T-helper 2 cell treated with Interferon-gamma antibody and Interleukin-4, amounts not matched to agents 100 ng/mL and 5 ng/mL, for 36 hours (primary cell): ENCODE results near the gene TOM1. TPM values are rescaled to one million over a fixed set of nuclear protein-coding genes. Genes with fewer than 3 reads are reported as not detected.
"Not testable (repeated sequence)": the region's sequence is repeated elsewhere in the genome, so short reads cannot be mapped to it uniquely, and the experiment has no call there.

Experiments
- intact Hi-C: fragments of 100-400 bp; cut with micrococcal nuclease; formaldehyde crosslinking; loops from one replicate; pipeline ENCODE4 v1.15.1; 2023
- total RNA-seq: library from RNA; stranded (reverse); gene quantifications from 2 replicates; pipeline ENCODE4 v1.2.3, GENCODE V29; 2022

TOM1 gene
- total RNA-seq, 1 donor from 2014 or later, result 23.3 TPM

- intact Hi-C loops, result no loop called here
Observed at GRCh38 chr22:35344956-35345690, 45.4 kb downstream of the TOM1 start.

- intact Hi-C loops, result no loop called here
Observed at GRCh38 chr22:35345808-35346505, 46.3 kb downstream of the TOM1 start.

DNA sequence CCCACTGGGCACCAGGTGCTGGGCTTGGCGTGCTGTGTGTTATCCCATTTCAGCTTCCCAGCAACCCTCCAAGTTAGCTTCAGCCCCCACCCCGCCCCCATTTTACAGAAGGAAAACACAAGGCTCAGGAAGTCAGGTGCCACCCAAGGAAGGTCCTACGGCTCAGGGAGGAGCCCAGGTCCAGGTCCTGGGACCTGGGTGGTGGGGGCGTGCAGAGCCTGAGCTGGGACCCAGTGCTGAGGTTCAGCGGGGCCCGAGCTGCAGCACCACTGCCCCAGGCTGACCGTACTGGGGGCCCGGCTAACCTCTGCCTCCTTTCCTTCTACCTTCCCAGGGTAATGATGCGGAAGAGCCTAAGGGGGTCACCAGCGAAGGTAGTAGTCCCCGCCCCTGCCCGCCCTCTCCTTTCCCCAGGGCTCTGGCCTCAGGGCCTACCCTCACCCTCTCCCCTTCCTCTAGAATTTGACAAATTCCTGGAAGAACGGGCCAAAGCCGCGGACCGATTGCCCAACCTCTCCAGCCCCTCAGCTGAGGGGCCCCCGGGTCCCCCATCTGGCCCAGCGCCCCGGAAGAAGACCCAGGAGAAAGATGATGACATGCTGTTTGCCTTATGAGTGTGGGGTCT lies 47.0 kb downstream of the TOM1 start:
- intact Hi-C loops, result no loop called here

GRCh38 chr22:35347462-35347861 lies 47.8 kb downstream of the TOM1 start:
- intact Hi-C loops, result no loop called here

- intact Hi-C loops, result no loop called here
Observed at GRCh38 chr22:35348026-35348590, 48.4 kb downstream of the TOM1 start.

- intact Hi-C loops, result no loop called here
Observed at GRCh38 chr22:35348703-35349102, 49.0 kb downstream of the TOM1 start.

DNA sequence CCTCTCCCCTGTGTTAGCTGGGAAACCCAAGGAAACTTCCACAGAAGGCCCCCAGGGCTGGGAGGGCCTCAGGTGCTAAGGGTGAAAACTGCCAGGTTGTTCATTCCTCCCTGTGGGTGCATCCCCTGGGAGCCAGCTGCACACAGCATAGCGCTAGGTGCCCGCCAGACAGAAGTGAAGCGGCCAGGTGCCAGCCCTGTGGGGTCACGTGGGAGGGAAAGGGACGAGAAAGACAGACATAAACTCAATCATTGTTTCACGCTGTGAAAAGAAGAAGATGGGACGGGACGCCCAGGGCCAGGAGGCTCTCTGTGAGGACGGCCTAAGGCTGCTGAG lies 49.6 kb downstream of the TOM1 start:
- intact Hi-C loops, result no loop called here

GRCh38 chr22:35349704-35350538 lies 50.2 kb downstream of the TOM1 start:
- intact Hi-C loops, result loop anchor here (1.0 to 2.0 kb wide), 3 partner anchors 51 to 571 kb away; partner anchors contain the start of gene MCM5

- intact Hi-C loops, result loop anchor here (1.0 to 2.0 kb wide), 4 partner anchors 50 to 570 kb away; partner anchors contain the start of gene MCM5
Observed at GRCh38 chr22:35350539-35351503, 51.1 kb downstream of the TOM1 start.

GRCh38 chr22:35352214-35353111 lies 52.8 kb downstream of the TOM1 start:
- intact Hi-C loops, result no loop called here

GRCh38 chr22:35353318-35353717 lies 53.6 kb downstream of the TOM1 start:
- intact Hi-C loops, result no loop called here

- intact Hi-C loops, result no loop called here
Observed at GRCh38 chr22:35354068-35354467, 54.4 kb downstream of the TOM1 start.

- intact Hi-C loops, result no loop called here
Observed at GRCh38 chr22:35357883-35358621, 58.4 kb downstream of the TOM1 start.

DNA sequence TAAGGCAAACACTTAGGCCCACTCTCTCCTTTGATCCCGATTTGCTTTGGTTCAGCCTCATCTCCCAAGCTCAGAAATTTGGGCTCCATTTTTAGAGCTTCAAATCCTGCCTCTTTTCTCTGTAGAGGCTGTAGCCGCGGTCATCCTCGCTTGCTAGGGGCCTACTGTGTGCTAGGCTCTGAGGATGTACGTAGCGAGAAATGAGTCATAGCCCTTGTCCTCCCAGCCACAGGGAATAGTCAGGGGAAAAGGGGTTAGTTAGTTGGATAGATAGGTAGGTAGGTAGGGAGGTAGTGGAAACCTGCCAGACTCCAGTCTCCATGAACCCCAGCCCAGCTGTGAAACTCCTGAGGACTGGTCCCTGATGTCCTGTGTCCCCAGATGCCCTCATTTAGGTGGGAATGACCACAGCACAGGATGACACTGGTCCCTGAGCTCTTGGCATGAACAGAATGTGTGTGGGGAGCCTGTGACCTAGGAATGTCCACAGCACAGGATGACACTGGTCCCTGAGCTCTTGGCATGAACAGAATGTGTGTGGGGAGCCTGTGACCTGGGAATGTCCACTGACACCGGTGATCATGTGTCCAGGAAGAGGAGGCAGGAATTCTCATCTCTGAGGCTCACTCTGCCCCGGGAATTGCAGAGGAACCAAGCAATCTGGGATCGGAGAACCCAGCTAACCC lies 59.8 kb downstream of the TOM1 start:
- intact Hi-C loops, result no loop called here

DNA sequence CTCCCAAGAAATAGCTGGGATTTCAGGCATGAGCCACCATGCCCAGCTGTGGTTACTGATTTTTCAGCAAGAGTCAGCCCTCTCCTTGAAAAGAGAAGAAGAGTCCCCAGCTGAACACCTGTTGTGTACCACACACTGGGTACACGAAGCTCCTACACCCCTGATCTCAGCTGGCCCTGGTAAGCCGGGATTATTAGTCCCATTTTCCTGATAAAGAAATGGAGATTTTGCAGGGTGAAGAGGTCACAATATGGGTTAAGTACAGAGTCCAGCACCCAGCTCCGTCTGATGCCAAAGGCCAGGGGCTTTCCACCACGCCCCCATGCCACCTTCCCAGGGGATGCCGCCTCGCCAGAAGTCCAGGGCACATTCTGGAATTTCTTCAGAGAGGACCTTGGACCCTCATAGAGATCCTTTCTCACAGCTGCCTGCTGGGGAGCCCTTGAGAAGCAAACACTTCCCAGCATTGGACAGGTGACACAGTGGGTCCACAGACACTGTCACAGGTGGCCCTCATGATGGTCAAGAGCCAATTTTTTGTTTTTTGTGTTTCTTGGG lies 61.4 kb downstream of the TOM1 start:
- intact Hi-C loops, result no loop called here

GRCh38 chr22:35363566-35364086 lies 63.9 kb downstream of the TOM1 start:
- intact Hi-C loops, result no loop called here

GRCh38 chr22:35364230-35364629 lies 64.5 kb downstream of the TOM1 start:
- intact Hi-C loops, result not testable (repeated sequence)
